K562 (cell line): ENCODE data around the gene JPT1.

Source experiments
- FUS ChIP-seq: fragments of 200-400 bp; formaldehyde crosslinking; optimal IDR thresholded peaks from 2 replicates; pipeline ENCODE3; 2017; ENCODE audit warnings: low read depth, low read length
- MXI1 ChIP-seq: IDR thresholded peaks from 2 replicates; pipeline ENCODE4 v1.6.1; 2011; ENCODE audit warnings: low read depth, mild to moderate bottlenecking, improper control_type of control experiment, low read length

DNA sequence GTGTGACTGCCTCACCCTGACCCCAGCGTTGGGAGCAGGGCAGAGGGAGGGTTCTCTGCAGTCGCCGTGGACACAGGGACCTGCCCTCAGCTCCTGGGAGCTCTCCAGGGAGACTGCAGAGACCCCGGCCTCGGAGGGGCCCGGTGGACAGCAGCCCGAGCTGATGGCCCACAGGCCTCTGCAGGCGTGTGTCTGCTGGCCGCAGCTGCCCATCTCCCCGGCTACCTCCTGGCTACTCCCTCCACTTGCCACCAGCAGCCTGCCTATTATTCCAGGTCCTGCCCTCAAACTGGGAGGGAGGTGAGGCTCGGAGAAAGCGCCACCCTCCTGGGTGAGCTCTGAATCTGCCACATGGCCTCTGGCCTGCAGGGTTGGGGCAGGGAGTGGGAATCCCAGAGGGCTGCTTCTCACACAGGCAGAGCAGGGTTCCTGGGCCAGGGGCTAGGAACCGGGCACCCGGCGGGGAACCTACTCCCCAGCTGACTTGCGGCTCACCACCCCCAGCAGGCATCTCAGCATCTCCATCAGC lies 59.4 kb downstream of the JPT1 start:
- TF ChIP-seq MXI1, result no peak
- no peak for TF ChIP-seq FUS
